HCT116 (cell line): Measurements from ENCODE around the gene LRRTM3. TPM values are rescaled to one million over a fixed set of nuclear protein-coding genes. Genes with fewer than 3 reads are reported as not detected.

ENCODE experiments used
- ATAC-seq: fragments of 200-7000 bp; cut with Tn5 transposase; 2 replicates; pipeline ENCODE4 v1.9.1; 2020; ENCODE audit warnings: mild to moderate bottlenecking, moderate library complexity
- BruUV-seq: library from RNA; stranded (reverse); fragments of 400-500 nt; replicated peaks from 2 replicates; lab custom pipeline; 2021; lab: Mats Ljungman, UMichigan
- CTCF ChIA-PET: fragments of 300-600 bp; sonication (Branson Sonifier 250); formaldehyde crosslinking; loops from one replicate; lab custom pipeline; 2021; ENCODE audit warnings: antibody characterized with exemption; lab: Charles Lee
- POLR2A ChIA-PET: fragments of 300-600, 350-600 bp; sonication (Branson Sonifier 250); formaldehyde crosslinking; loops from one replicate; lab custom pipeline; 2021; ENCODE audit warnings: antibody characterized with exemption; lab: Charles Lee
- RAD21 ChIA-PET, 2 experiments: fragments of 300-600 bp; sonication (Branson Sonifier 250); formaldehyde crosslinking; loops; one replicate each; lab custom pipeline; 2023; ENCODE audit warnings: low total read pairs in 2 of 2; ENCODE audit not compliant: uncharacterized antibody in 2 of 2, unreplicated experiment in 2 of 2, low non-redundant PET in 1 of 2; lab: Charles Lee
- DNase-seq: peaks from one replicate; pipeline ENCODE4 v3.0.0-alpha.2; 2010; ENCODE audit warnings: low read depth, low spot score
- H2AFZ ChIP-seq: fragments of 200-600 bp; shearing (Covaris generic), sonication (generic); 2 replicates; pipeline ENCODE4 v1.6.1; 2017; ENCODE audit warnings: low read depth, mixed run types, mixed read lengths, antibody characterized with exemption, low read length; ENCODE audit not compliant: poor library complexity, severe bottlenecking
- H3K27ac ChIP-seq: 2 replicates; pipeline ENCODE4 v1.5.1; 2012; ENCODE audit warnings: low read depth, low read length
- H3K27me3 ChIP-seq: fragments of 200-600 bp; sonication (generic); 2 replicates; pipeline ENCODE4 v1.6.1; 2016; ENCODE audit warnings: mixed run types, low read length, mixed read lengths; ENCODE audit not compliant: insufficient read depth
- H3K36me3 ChIP-seq, 2 experiments: fragments of 200-500 bp in 1 of 2; fragments of 200-600 bp in 1 of 2; sonication (Bioruptor generic) in 1 of 2; sonication (generic) in 1 of 2; 2 replicates each; pipeline versions ENCODE4 v1.5.1 to v1.6.1; 2014 to 2016; ENCODE audit warnings: low read length in 2 of 2, inconsistent platforms in 1 of 2, mixed read lengths in 1 of 2, mixed run types in 1 of 2; ENCODE audit not compliant: insufficient read depth in 2 of 2, control insufficient read depth in 1 of 2
- H3K4me1 ChIP-seq, 2 experiments: fragments of 200-600 bp in 1 of 2; sonication (generic) in 1 of 2; 2 replicates each; pipeline versions ENCODE4 v1.5.1 to v1.6.1; 2012 to 2017; ENCODE audit warnings: low read length in 2 of 2, inconsistent platforms in 1 of 2, mild to moderate bottlenecking in 1 of 2, mixed read lengths in 1 of 2, mixed run types in 1 of 2, moderate library complexity in 1 of 2; ENCODE audit not compliant: insufficient read depth in 2 of 2, control insufficient read depth in 1 of 2
- H3K4me2 ChIP-seq: fragments of 200-600 bp; sonication (generic); 2 replicates; pipeline ENCODE4 v1.6.1; 2017; ENCODE audit warnings: mixed run types, low read length, mixed read lengths
- H3K4me3 ChIP-seq, 2 experiments: fragments of 200-600 bp in 1 of 2; sonication (generic) in 1 of 2; replicated peaks in 1 of 2; 2 replicates each; pipeline ENCODE4 v1.5.1; 2011 to 2016; ENCODE audit warnings: low read length in 2 of 2, control low read depth in 1 of 2, low read depth in 1 of 2, mild to moderate bottlenecking in 1 of 2, mixed read lengths in 1 of 2, mixed run types in 1 of 2
- H3K79me2 ChIP-seq: fragments of 200-600 bp; sonication (generic); 2 replicates; pipeline ENCODE4 v1.6.1; 2017; ENCODE audit warnings: mild to moderate bottlenecking, mixed run types, low read length, moderate library complexity, mixed read lengths; ENCODE audit not compliant: insufficient read depth
- H3K9ac ChIP-seq: fragments of 200-600 bp; sonication (generic); 2 replicates; pipeline ENCODE4 v1.6.1; 2016; ENCODE audit warnings: low read length, mixed read lengths
- H3K9me2 ChIP-seq: fragments of 200-600 bp; sonication (generic), shearing (Covaris generic); 2 replicates; pipeline ENCODE4 v1.6.1; 2017; ENCODE audit warnings: mixed run types, mild to moderate bottlenecking, moderate library complexity; ENCODE audit not compliant: insufficient read depth
- H3K9me3 ChIP-seq, 2 experiments: fragments of 200-500 bp in 1 of 2; fragments of 200-600 bp in 1 of 2; sonication (Bioruptor generic) in 1 of 2; sonication (generic) in 1 of 2; 2 replicates each; pipeline ENCODE4 v1.6.1; 2014 to 2017; ENCODE audit warnings: low read length in 2 of 2, mixed read lengths in 2 of 2, inconsistent platforms in 1 of 2, low read depth in 1 of 2, mild to moderate bottlenecking in 1 of 2, mixed run types in 1 of 2, moderate library complexity in 1 of 2; ENCODE audit not compliant: control insufficient read depth in 1 of 2, insufficient read depth in 1 of 2
- H4K20me1 ChIP-seq: fragments of 200-600 bp; sonication (generic), shearing (Covaris generic); 2 replicates; pipeline ENCODE4 v1.6.1; 2017; ENCODE audit warnings: mixed run types, mild to moderate bottlenecking, moderate library complexity; ENCODE audit not compliant: insufficient read depth
- CBX3 ChIP-seq: IDR thresholded peaks from 2 replicates; pipeline ENCODE4 v1.6.1; 2012; ENCODE audit warnings: low read depth
- CEBPB ChIP-seq: IDR thresholded peaks from 2 replicates; pipeline ENCODE4 v1.6.1; 2012; ENCODE audit warnings: low read depth
- CTCF ChIP-seq, 3 experiments: fragments of 200-600 bp in 1 of 3; sonication (generic) in 1 of 3; IDR thresholded peaks in 2 of 3; conservative IDR thresholded peaks in 1 of 3; 2 replicates each; pipeline ENCODE4 v1.5.1; 2012 to 2017; ENCODE audit warnings: low read depth in 2 of 3, low read length in 2 of 3, antibody characterized with exemption in 1 of 3, borderline replicate concordance in 1 of 3, control low read depth in 1 of 3, mild to moderate bottlenecking in 1 of 3, mixed read lengths in 1 of 3, mixed run types in 1 of 3, moderate library complexity in 1 of 3; ENCODE audit not compliant: insufficient read depth in 1 of 3
- ELF1 ChIP-seq: IDR thresholded peaks from 2 replicates; pipeline ENCODE4 v1.6.1; 2012; ENCODE audit warnings: low read depth, borderline replicate concordance
- EZH2 ChIP-seq: fragments of 200-600 bp; sonication (generic); IDR thresholded peaks from 2 replicates; pipeline ENCODE4 v1.6.1; 2017; ENCODE audit warnings: antibody characterized with exemption, mixed run types
- EZH2phosphoT487 ChIP-seq: fragments of 200-600 bp; IDR thresholded peaks from 2 replicates; pipeline ENCODE4 v1.6.1; 2018; ENCODE audit warnings: antibody characterized with exemption, borderline replicate concordance
- FOSL1 ChIP-seq: IDR thresholded peaks from 2 replicates; pipeline ENCODE4 v1.6.1; 2012; ENCODE audit warnings: low read depth
- JUND ChIP-seq: IDR thresholded peaks from 2 replicates; pipeline ENCODE4 v1.6.1; 2012
- MAX ChIP-seq: IDR thresholded peaks from 2 replicates; pipeline ENCODE4 v1.6.1; 2012
- POLR2A ChIP-seq: IDR thresholded peaks from 2 replicates; pipeline ENCODE4 v1.7.0; 2011; ENCODE audit warnings: borderline replicate concordance; ENCODE audit not compliant: insufficient read depth, insufficient read length; ENCODE audit errors: extremely low read depth
- POLR2AphosphoS5 ChIP-seq: IDR thresholded peaks from 2 replicates; pipeline ENCODE4 v1.6.1; 2011; ENCODE audit warnings: mild to moderate bottlenecking, low read depth, low read length, moderate library complexity
- REST ChIP-seq: IDR thresholded peaks from 2 replicates; pipeline ENCODE4 v1.6.1; 2012; ENCODE audit warnings: low read depth
- SIN3A ChIP-seq: IDR thresholded peaks from 2 replicates; pipeline ENCODE4 v1.6.1; 2012; ENCODE audit warnings: low read depth
- SRF ChIP-seq: IDR thresholded peaks from 2 replicates; pipeline ENCODE4 v1.6.1; 2012; ENCODE audit warnings: low read depth
- TCF7L2 ChIP-seq: IDR thresholded peaks from 2 replicates; pipeline ENCODE4 v1.7.0; 2011; ENCODE audit warnings: borderline replicate concordance, inconsistent platforms; ENCODE audit not compliant: insufficient read depth, insufficient read length; ENCODE audit errors: extremely low read depth
- YY1 ChIP-seq: IDR thresholded peaks from 2 replicates; pipeline ENCODE4 v1.6.1; 2011; ENCODE audit warnings: low read length, low read depth, moderate library complexity, mild to moderate bottlenecking; ENCODE audit not compliant: insufficient replicate concordance; ENCODE audit errors: extremely low read depth
- ZBTB33 ChIP-seq: IDR thresholded peaks from 2 replicates; pipeline ENCODE4 v1.6.1; 2011; ENCODE audit warnings: mild to moderate bottlenecking, low read length, moderate library complexity; ENCODE audit not compliant: insufficient replicate concordance; ENCODE audit errors: extremely low read depth
- ZFX ChIP-seq: fragments of 450-650 bp; IDR thresholded peaks from 2 replicates; pipeline ENCODE4 v1.6.1; 2017
- ZNF274 ChIP-seq: fragments of 200-500 bp; sonication (Bioruptor generic); IDR thresholded peaks from 2 replicates; pipeline ENCODE4 v1.6.1; 2014; ENCODE audit warnings: mild to moderate bottlenecking, low read depth, low read length, inconsistent platforms
- intact Hi-C: fragments of 100-400 bp; cut with micrococcal nuclease; formaldehyde crosslinking; loops from 2 replicates; pipeline ENCODE4 v1.10.0; 2022
- total RNA-seq: library from RNA; stranded (reverse); gene quantifications from one replicate; pipeline ENCODE4 v1.2.1, GENCODE V29; 2021; ENCODE audit not compliant: unreplicated experiment

Gene LRRTM3
- total RNA-seq, 1 experiment from 2014 or later, result not detected

- TF ChIP-seq ELF1 (no peak), POLR2AphosphoS5 (no peak), JUND (no peak), POLR2A (no peak), CEBPB (no peak), FOSL1 (no peak), SIN3A (no peak), EZH2phosphoT487 (no peak), CBX3 (no peak), EZH2 (no peak), MAX (no peak), TCF7L2 (no peak), REST (no peak), ZBTB33 (no peak), SRF (no peak), ZNF274 (no peak), ZFX (no peak), YY1 (no peak), CTCF (IDR thresholded peaks at IDR 0.05 in 2 of 3, conservative IDR thresholded peaks at IDR 0.05 in 1 of 3; ENCODE audit: borderline replicate concordance in 1 of 3, insufficient read depth in 1 of 3, low read depth in 2 of 3, low read length in 2 of 3) (no peak)
- TF ChIP-seq, all 23 proteins: peak for 0
- Histone ChIP-seq H3K9me3 (no peaks in the 10 kb centered on the region), H3K79me2 (no peaks in the 10 kb centered on the region), H3K27ac (no peak overlapping the region), H3K4me3 (no peak overlapping the region), H3K36me3 (no peaks in the 10 kb centered on the region), H3K27me3 (no peaks in the 10 kb centered on the region; the same call in 1 of the 2 replicates), H2AFZ (no peak overlapping the region), H4K20me1 (no peaks in the 10 kb centered on the region), H3K4me2 (no peak overlapping the region), H3K9me2 (no peaks in the 10 kb centered on the region), H3K4me1 (no peaks in the 10 kb centered on the region), H3K9ac (no peak overlapping the region)
- ChIA-PET POLR2A (no interaction called here), CTCF (interaction anchor here (0.8 to 2.0 kb wide), 8 partner anchors 9 to 848 kb away, joined by 3 to 9 read pairs (median 4); no protein-coding TSS in a partner anchor), RAD21 (interaction anchor here in 1 of 2 experiments (1.1 kb wide), 1 partner anchor 182 kb away, joined by 4 read pairs; no protein-coding TSS in a partner anchor)
- intact Hi-C loops, result loop anchor here (1.0 to 10.0 kb wide), 3 partner anchors 373 to 1955 kb away; no protein-coding TSS in a partner anchor
- DNase-seq, result no peak
- no TSS peak for BruUV-seq
- ATAC-seq, result no peak
Observed at GRCh38 chr10:66931949-66932343, 6.1 kb downstream of the LRRTM3 start.
